VCaP (cell line): ENCODE measurements around the gene HNRNPA3.

Experiments used
- H3K27ac ChIP-seq: fragments of 450-650 bp; 2 replicates; pipeline ENCODE4 v1.5.1; 2017
- CTCF ChIP-seq: fragments of 450-650 bp; conservative IDR thresholded peaks from 2 replicates; pipeline ENCODE4 v1.5.1; 2017; ENCODE audit warnings: mild to moderate bottlenecking, moderate library complexity

The HNRNPA3 gene

DNA sequence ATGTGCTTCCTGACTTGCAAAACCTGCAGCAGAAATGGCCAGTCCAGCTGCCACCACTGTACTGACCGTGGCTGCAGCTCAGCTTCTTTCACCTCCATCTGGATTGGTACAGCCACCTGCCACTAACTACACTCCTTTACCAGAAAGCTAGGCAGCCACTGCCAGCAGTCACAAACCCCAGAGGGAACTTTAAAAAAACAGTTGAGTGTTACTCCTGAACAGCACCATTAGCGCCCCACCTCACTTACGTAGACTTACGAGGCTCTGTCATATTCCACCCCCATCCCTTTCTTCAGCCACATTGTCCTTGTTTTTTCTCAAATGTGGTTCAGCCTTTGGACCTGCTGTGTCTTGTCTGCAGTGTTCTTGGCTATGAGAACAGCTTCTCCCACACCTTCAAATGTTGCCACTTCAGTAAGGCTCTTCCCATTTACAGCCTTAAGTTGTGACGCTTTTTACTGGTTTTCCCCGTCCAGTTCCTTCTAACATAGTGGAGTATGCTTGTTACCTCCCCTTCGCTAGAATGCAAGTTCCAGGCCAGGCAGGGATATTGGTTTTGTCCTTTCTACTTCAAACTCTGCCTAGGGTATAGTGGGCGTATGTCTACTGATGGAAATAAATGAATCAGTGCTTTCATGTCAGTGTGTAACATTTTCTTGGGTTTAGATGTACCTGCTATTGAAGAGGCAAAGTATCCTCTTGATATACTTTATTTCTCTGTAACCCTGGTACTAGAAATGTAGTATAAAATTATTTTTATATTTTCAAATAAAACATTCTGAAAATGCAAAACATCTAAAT, 17.0 kb downstream of the HNRNPA3 start:
- TF ChIP-seq CTCF = no peak
- H3K27ac ChIP-seq = no peak overlapping the region

- H3K27ac ChIP-seq = no peak overlapping the region
Observed at GRCh38 chr2:177231270-177231669, 18.7 kb downstream of the HNRNPA3 start.

DNA sequence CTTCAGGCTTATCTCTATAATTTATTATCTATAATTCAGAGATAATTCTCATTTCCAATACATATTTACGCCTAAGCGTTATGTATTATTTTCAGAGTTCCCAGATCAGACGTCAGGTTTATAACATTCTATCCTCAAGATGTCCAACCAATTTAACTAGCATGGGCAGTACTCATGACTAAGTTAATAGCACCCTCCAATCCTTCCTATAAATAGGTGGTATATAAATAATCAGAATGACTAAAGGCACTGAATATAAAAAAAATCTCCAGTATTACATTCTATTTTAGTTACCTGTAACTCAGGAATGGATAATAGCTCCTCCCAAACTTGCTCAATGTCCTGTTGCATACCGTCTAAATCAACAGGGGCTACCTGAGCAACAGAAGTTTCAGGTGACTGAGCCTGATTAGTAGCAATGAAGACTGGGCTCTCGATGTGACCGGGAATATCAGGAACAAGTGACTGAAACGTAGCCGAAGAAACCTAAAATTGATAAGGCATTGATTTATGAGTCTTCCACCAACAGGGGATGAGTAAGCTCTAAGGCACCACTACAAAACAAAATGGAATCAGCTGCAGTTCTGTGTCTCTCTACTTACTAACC, 19.6 kb downstream of the HNRNPA3 start:
- no peak overlapping the region for H3K27ac ChIP-seq
- TF ChIP-seq CTCF = no peak

More at GRCh38 chr2:177231270-177231669, 18.7 kb downstream of the HNRNPA3 start:
- TF ChIP-seq CTCF = no peak

GRCh38 chr2:177234267-177234666, 21.7 kb downstream of the HNRNPA3 start:
- no peak overlapping the region for H3K27ac ChIP-seq
- no peak for TF ChIP-seq CTCF

GRCh38 chr2:177235855-177236437, 23.4 kb downstream of the HNRNPA3 start:
- H3K27ac ChIP-seq = no peak overlapping the region
- no peak for TF ChIP-seq CTCF

DNA sequence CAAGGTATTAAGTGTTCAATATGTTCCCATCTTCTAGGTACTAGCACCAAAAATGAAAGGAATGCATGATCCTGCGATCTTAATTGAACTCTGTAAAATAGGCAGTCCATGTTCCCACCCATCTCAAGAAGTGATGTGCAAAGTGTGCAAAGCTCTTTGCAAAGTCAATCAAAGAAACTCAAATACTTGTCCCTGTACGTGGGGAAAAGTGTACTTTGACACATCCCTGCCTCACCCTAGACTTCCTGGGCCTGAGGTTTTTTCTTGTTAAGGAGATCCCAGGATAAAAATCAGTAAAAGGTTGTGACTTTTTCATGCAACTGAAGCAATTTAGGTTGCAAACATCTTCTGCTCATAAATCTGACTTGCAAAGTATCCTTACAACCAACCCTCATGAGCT, 25.3 kb downstream of the HNRNPA3 start:
- no peak overlapping the region for H3K27ac ChIP-seq
- TF ChIP-seq CTCF = no peak

- TF ChIP-seq CTCF = no peak
- H3K27ac ChIP-seq = no peak overlapping the region
Observed at GRCh38 chr2:177239053-177239452, 26.5 kb downstream of the HNRNPA3 start.
